SK-N-SH (cell line): ENCODE measurements around the gene UBAP2L. TPM values are rescaled to one million over a fixed set of nuclear protein-coding genes. Genes with fewer than 3 reads are reported as not detected.

Source experiments
- CTCF ChIA-PET: fragments of 300-600, 350-600 bp; formaldehyde crosslinking; extraction: SDS; loops from one replicate; lab custom pipeline; 2021; lab: Yijun Ruan, JAX
- POLR2A ChIA-PET: fragments of 350-600 bp; sonication (Branson Sonifier 250); formaldehyde crosslinking; extraction: SDS; loops from one replicate; lab custom pipeline; 2020; ENCODE audit warnings: antibody characterized with exemption, inconsistent platforms; lab: Yijun Ruan, JAX
- DNase-seq: peaks from one replicate; pipeline ENCODE4 v3.0.0; 2012
- H2AFZ ChIP-seq: fragments of 200-600 bp; sonication (generic); 2 replicates; pipeline ENCODE4 v1.8.1; 2016; ENCODE audit warnings: antibody characterized with exemption, mild to moderate bottlenecking, low read depth
- H3F3A ChIP-seq: fragments of 200-600 bp; sonication (generic); replicated peaks from 2 replicates; pipeline ENCODE3; 2016; ENCODE audit warnings: antibody characterized with exemption, mild to moderate bottlenecking; ENCODE audit not compliant: insufficient read depth
- H3K27ac ChIP-seq, 2 experiments: fragments of 200-500 bp in 1 of 2; fragments of 200-600 bp in 1 of 2; sonication (Bioruptor generic) in 1 of 2; sonication (generic), shearing (Covaris generic) in 1 of 2; 2 replicates each; pipeline versions ENCODE4 v1.5.1 to v1.6.1; 2014 to 2016; ENCODE audit warnings: low read depth in 2 of 2, inconsistent platforms in 1 of 2, low read length in 1 of 2, mild to moderate bottlenecking in 1 of 2, mixed read lengths in 1 of 2
- H3K27me3 ChIP-seq: fragments of 200-600 bp; sonication (generic), shearing (Covaris generic); 2 replicates; pipeline ENCODE4 v1.6.1; 2016; ENCODE audit warnings: mixed run types; ENCODE audit not compliant: insufficient read depth
- H3K36me3 ChIP-seq, 2 experiments: fragments of 200-500 bp in 1 of 2; fragments of 200-600 bp in 1 of 2; sonication (Bioruptor generic) in 1 of 2; sonication (generic) in 1 of 2; replicated peaks in 1 of 2; 2 replicates each; pipeline versions ENCODE3 to v1.5.1; 2014 to 2016; ENCODE audit warnings: low read length in 1 of 2, mild to moderate bottlenecking in 1 of 2; ENCODE audit not compliant: insufficient read depth in 2 of 2, control insufficient read depth in 1 of 2
- H3K4me1 ChIP-seq, 2 experiments: fragments of 200-500 bp in 1 of 2; fragments of 200-600 bp in 1 of 2; sonication (Bioruptor generic) in 1 of 2; sonication (generic), shearing (Covaris generic) in 1 of 2; 2 replicates each; pipeline versions ENCODE4 v1.5.1 to v1.6.1; 2014 to 2016; ENCODE audit warnings: low read depth in 1 of 2, low read length in 1 of 2, mixed run types in 1 of 2; ENCODE audit not compliant: insufficient read depth in 2 of 2, control insufficient read depth in 1 of 2
- H3K4me2 ChIP-seq: fragments of 200-600 bp; sonication (generic), shearing (Covaris generic); 2 replicates; pipeline ENCODE4 v1.6.1; 2017; ENCODE audit warnings: mixed run types
- H3K4me3 ChIP-seq, 2 experiments: fragments of 200-500 bp in 1 of 2; fragments of 200-600 bp in 1 of 2; sonication (Bioruptor generic) in 1 of 2; sonication (generic), shearing (Covaris generic) in 1 of 2; 2 replicates each; pipeline versions ENCODE4 v1.5.1 to v1.8.1; 2014 to 2016; ENCODE audit warnings: low read depth in 2 of 2, inconsistent platforms in 1 of 2, low read length in 1 of 2, mild to moderate bottlenecking in 1 of 2, mixed read lengths in 1 of 2, moderate library complexity in 1 of 2
- H3K79me2 ChIP-seq: fragments of 200-600 bp; sonication (generic); 2 replicates; pipeline ENCODE4 v1.8.1; 2017; ENCODE audit warnings: mild to moderate bottlenecking; ENCODE audit not compliant: insufficient read depth
- H3K9ac ChIP-seq: fragments of 200-600 bp; sonication (generic); 2 replicates; pipeline ENCODE4 v1.6.1; 2017; ENCODE audit warnings: mixed run types
- H3K9me2 ChIP-seq: fragments of 200-600 bp; sonication (generic); 2 replicates; pipeline ENCODE4 v1.6.1; 2017; ENCODE audit warnings: mixed run types
- H3K9me3 ChIP-seq: fragments of 200-600 bp; sonication (generic); 2 replicates; pipeline ENCODE4 v1.6.1; 2017; ENCODE audit warnings: mixed run types, mild to moderate bottlenecking, moderate library complexity
- H4K20me1 ChIP-seq: fragments of 200-600 bp; sonication (generic); 2 replicates; pipeline ENCODE4 v1.6.1; 2017; ENCODE audit warnings: mild to moderate bottlenecking, mixed run types; ENCODE audit not compliant: insufficient read depth
- CTCF ChIP-seq: fragments of 200-600 bp; sonication (generic); IDR thresholded peaks from 2 replicates; pipeline ENCODE4 v1.6.1; 2017; ENCODE audit warnings: antibody characterized with exemption, mild to moderate bottlenecking, moderate library complexity
- ELF1 ChIP-seq: IDR thresholded peaks from 2 replicates; pipeline ENCODE4 v1.4.0; 2012
- EZH2phosphoT487 ChIP-seq: fragments of 200-600 bp; sonication (generic); IDR thresholded peaks from 2 replicates; pipeline ENCODE4 v1.6.1; 2017; ENCODE audit warnings: low read depth, mixed run types, mild to moderate bottlenecking, antibody characterized with exemption, moderate library complexity, borderline replicate concordance
- FOXM1 ChIP-seq: IDR thresholded peaks from 2 replicates; pipeline ENCODE4 v1.4.0; 2012; ENCODE audit warnings: low read depth, mild to moderate bottlenecking
- GABPA ChIP-seq: IDR thresholded peaks from 2 replicates; pipeline ENCODE4 v1.4.0; 2012; ENCODE audit warnings: low read depth, mild to moderate bottlenecking
- GATA2 ChIP-seq: sonication (generic); formaldehyde crosslinking; IDR thresholded peaks from 2 replicates; pipeline ENCODE4 v1.5.0; 2020; ENCODE audit warnings: mild to moderate bottlenecking, missing genetic modification reagents
- MXI1 ChIP-seq: IDR thresholded peaks from 2 replicates; pipeline ENCODE4 v1.6.1; 2012; ENCODE audit warnings: mild to moderate bottlenecking, low read depth, low read length, improper control_type of control experiment
- NRF1 ChIP-seq: IDR thresholded peaks from 2 replicates; pipeline ENCODE4 v1.6.1; 2012; ENCODE audit warnings: low read depth, mild to moderate bottlenecking, low read length
- RAD21 ChIP-seq: IDR thresholded peaks from 2 replicates; pipeline ENCODE4 v1.6.1; 2012; ENCODE audit warnings: mild to moderate bottlenecking, low read length
- RCOR1 ChIP-seq: fragments of 150-350 bp; IDR thresholded peaks from 2 replicates; pipeline ENCODE4 v1.6.1; 2017; ENCODE audit warnings: antibody characterized with exemption, low read length
- SMC3 ChIP-seq: IDR thresholded peaks from 2 replicates; pipeline ENCODE4 v1.6.1; 2012; ENCODE audit warnings: low read depth, low read length, improper control_type of control experiment
- TAF1 ChIP-seq: IDR thresholded peaks from 2 replicates; pipeline ENCODE4 v1.6.1; 2012; ENCODE audit warnings: low read depth, mild to moderate bottlenecking, low read length, moderate library complexity, borderline replicate concordance
- TCF12 ChIP-seq: IDR thresholded peaks from 2 replicates; pipeline ENCODE4 v1.4.0; 2012
- WGBS: methylation state at CpG from one replicate; pipeline ENCODE4 v1.1.6; 2017; ENCODE audit warnings: low lambda C conversion rate; 5-methylcytosine and 5-hydroxymethylcytosine counted together
- polyA plus RNA-seq, 3 experiments: library from polyadenylated mRNA; depleted of rRNA; stranded (reverse); fragments of >200 nt; gene quantifications; 2 replicates each; pipeline ENCODE4 v1.2.3, GENCODE V29; 2012

UBAP2L gene
- polyA plus RNA-seq, 1 of the 3 experiments (the other 2 are of a cell fraction): 161 TPM

GRCh38 chr1:154183046-154183915 lies 37.5 kb upstream of the UBAP2L start (continued):
- TF ChIP-seq TCF12: no peak; the same call in 1 of the 2 replicates
- peak; percentile 87 for TF ChIP-seq TAF1
- no peak for TF ChIP-seq GATA2 (CRISPR knock-in tag)
- TF ChIP-seq MXI1: peak; percentile 83
- TF ChIP-seq CTCF: no peak
- peak; percentile 95 for TF ChIP-seq GABPA
- no peak for TF ChIP-seq FOXM1
- no peak for TF ChIP-seq EZH2phosphoT487
- no peak for TF ChIP-seq NRF1
- 0 out of 2 replicates have a peak, but pooled peaks have one; percentile 27 for TF ChIP-seq RCOR1
- TF ChIP-seq ELF1: peak; percentile 92
- TF ChIP-seq RAD21: no peak

DNA sequence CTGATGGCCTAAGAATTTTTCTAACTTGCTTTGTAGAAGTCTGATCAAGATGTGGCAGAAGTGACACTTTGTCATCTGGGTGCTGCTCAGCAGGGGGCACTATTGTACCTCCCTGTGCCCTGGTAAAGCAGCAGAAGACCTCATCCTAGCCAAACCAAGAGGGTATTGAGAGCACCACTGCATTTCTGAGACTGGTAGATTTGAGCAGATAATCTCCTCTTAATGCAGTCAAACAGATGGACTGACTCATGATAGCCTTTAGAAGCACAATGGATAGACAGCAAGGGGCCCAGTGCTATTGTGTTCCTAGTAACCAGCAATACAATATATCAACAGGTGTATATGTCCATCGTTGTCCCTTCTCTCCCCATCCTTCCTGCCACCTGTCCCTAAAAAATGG lies 34.6 kb upstream of the UBAP2L start:
- Histone ChIP-seq H3K4me3 (no peak overlapping the region), H3K79me2 (peaks cover 19% of the 10 kb centered on the region), H3F3A (peaks cover 11% of the 10 kb centered on the region), H3K9me2 (no peaks in the 10 kb centered on the region), H3K36me3 (no peaks in the 10 kb centered on the region), H3K27me3 (no peaks in the 10 kb centered on the region), H4K20me1 (peaks cover 11% of the 10 kb centered on the region), H2AFZ (no peak overlapping the region), H3K9me3 (no peaks in the 10 kb centered on the region), H3K4me1 (peaks cover 0 to 8% of the 10 kb centered on the region in 2 experiments; a peak in 2 of 4 replicates), H3K27ac (no peak overlapping the region), H3K4me2 (no peak overlapping the region), H3K9ac (no peak overlapping the region)
- WGBS: 43% methylated on average over 1 of the region's 1 CpG
- TF ChIP-seq CTCF (peak; percentile 66), SMC3 (peak; percentile 38; the same call in 1 of the 2 replicates), NRF1 (no peak), GATA2 (CRISPR knock-in tag) (no peak), GABPA (no peak), RAD21 (peak; percentile 68)
- DNase-seq: peak; percentile 58
- ChIA-PET CTCF (interaction anchor here (1.0 kb wide), 2 partner anchors 13 to 86 kb away, joined by 4 to 6 read pairs; partner anchors contain the start of gene HAX1), POLR2A (no interaction called here)
